ENCODE data around the gene ATP6AP2. TPM values are rescaled to one million over a fixed set of nuclear protein-coding genes. Genes with fewer than 3 reads are reported as not detected.

The ATP6AP2 gene
- total RNA-seq, 5 donors from 2014 or later (not counting 1 experiment from before 2014, with no cell fraction given), result 62.3 to 92.0 (median 74.1) TPM

DNA sequence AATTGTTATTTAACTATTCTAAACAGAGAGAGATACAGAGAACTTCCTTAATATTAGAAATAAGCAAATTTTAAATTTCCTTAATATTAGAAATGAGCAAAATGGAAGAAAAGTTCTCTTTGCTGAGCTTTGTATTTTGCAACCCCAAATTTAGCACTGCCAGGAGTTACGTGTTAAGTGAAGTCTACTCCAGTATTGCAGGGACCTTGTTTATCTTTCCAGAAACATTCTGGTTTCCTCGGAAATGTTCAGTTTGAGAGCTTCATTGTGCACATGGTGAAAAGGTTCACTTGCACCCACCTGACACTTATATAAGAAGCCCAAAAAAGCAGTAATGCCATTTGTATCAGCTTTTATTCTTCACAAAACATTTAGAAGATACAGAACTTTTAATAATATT, 72.8 kb downstream of the ATP6AP2 start:
- CTCF ChIA-PET, result interaction anchor here (0.5 to 3.1 kb wide), 9 partner anchors 82 to 462 kb away, joined by 3 to 17 read pairs (median 4); partner anchors contain the start of gene MED14 (in 1 of the 2)
- ATAC-seq (replicated peaks in 1 of 4), result no peak
- H3K4me1 ChIP-seq (ENCODE audit: control insufficient read depth in 1 of 2, extremely low read depth in 1 of 2, insufficient read depth in 2 of 2, low read length in 2 of 2), result no peaks in the 10 kb centered on the region
- POLR2A ChIA-PET, result interaction anchor here in 1 of 2 donors (0.6 kb wide), 1 partner anchor 879 kb away, joined by 3 read pairs; no protein-coding TSS in a partner anchor
- WGBS (ENCODE audit: insufficient coverage), result no CpG with 5 or more reads among the region's 2 CpGs
- no peak for DNase-seq
- no peak overlapping the region for H3K27ac Mint-ChIP-seq
- H3K27me3 ChIP-seq (replicated peaks in 1 of 2; ENCODE audit: control insufficient read depth in 2 of 2, extremely low read depth in 1 of 2, insufficient read depth in 2 of 2, low read length in 1 of 2), result no peaks in the 10 kb centered on the region
- peaks cover 6 to 31% of the 10 kb centered on the region in 2 donors for H3K36me3 ChIP-seq (ENCODE audit: control insufficient read depth in 2 of 2, extremely low read depth in 1 of 2, insufficient read depth in 1 of 2, low read length in 1 of 2)
- H3K9me3 ChIP-seq, result no peaks in the 10 kb centered on the region
- peaks cover 13% of the 10 kb centered on the region for H3K36me3 Mint-ChIP-seq
- H3K27ac ChIP-seq (ENCODE audit: low read length), result no peak overlapping the region
- H3K9me3 Mint-ChIP-seq, result no peaks in the 10 kb centered on the region
- peaks cover 2 to 6% (median 4%) of the 10 kb centered on the region in 3 donors for H3K4me1 Mint-ChIP-seq
- no peaks in the 10 kb centered on the region for H3K27me3 Mint-ChIP-seq
- no peak overlapping the region for H3K4me3 Mint-ChIP-seq
- no peak overlapping the region for H3K4me3 ChIP-seq (ENCODE audit: control insufficient read depth in 1 of 2, extremely low read depth in 1 of 2, low read length in 1 of 2)

Other genes with a start within 250 kb of the ATP6AP2 start
- gene MPC1L, start 42.5 kb downstream of the ATP6AP2 start, total RNA-seq, result not detected
- gene CXorf38, start 66.6 kb downstream of the ATP6AP2 start, total RNA-seq, result 10 to 100 TPM; 15.2 to 31.0 (median 25.9) TPM
- gene MED14, start 154.6 kb downstream of the ATP6AP2 start, total RNA-seq, result 10 to 100 TPM; 30.7 to 56.0 (median 43.2) TPM

All from T-cell (primary cell).